Sciatic nerve (tissue), 2 donors: ENCODE measurements around the gene SPA17. TPM values are rescaled to one million over a fixed set of nuclear protein-coding genes. Genes with fewer than 3 reads are reported as not detected.
A peak's percentile ranks its signal among the peaks of the same experiment; 100 is the strongest.

Source experiments
- ATAC-seq: fragments of 200-7000 bp; cut with Tn5 transposase; one replicate; pipeline ENCODE4 v1.9.1; 2020; ENCODE audit warnings: mild to moderate bottlenecking, moderate library complexity
- DNase-seq: peaks from one replicate; pipeline ENCODE4 v3.0.0-alpha.2; 2020; ENCODE audit warnings: low spot score
- intact Hi-C: fragments of 100-400 bp; cut with DNase I; formaldehyde crosslinking; loops from one replicate; pipeline ENCODE4 v1.14.2; 2022
- total RNA-seq: library from RNA; stranded (reverse); fragmentation: NEBNext Ultra II Directional; extraction: Animal tissue kit (Norgen Biotek cat#: 25700); gene quantifications from one replicate; pipeline ENCODE4 v1.2.1, GENCODE V29; 2021
- donor health status: DM: no; HTN: no; CAD: no.
- donor health status: DM: no; HTN: no; CAD: no.

Gene SPA17
- total RNA-seq, 1 donor from 2014 or later = 2.5 TPM

- ATAC-seq (no peak), DNase-seq (no peak)
- intact Hi-C loops = no loop called here
Measured at GRCh38 chr11:124658501-124658900, 15.2 kb upstream of the SPA17 start.

- intact Hi-C loops = no loop called here
- ATAC-seq (no peak), DNase-seq (no peak)
Measured at GRCh38 chr11:124658986-124659385, 14.7 kb upstream of the SPA17 start.

DNA sequence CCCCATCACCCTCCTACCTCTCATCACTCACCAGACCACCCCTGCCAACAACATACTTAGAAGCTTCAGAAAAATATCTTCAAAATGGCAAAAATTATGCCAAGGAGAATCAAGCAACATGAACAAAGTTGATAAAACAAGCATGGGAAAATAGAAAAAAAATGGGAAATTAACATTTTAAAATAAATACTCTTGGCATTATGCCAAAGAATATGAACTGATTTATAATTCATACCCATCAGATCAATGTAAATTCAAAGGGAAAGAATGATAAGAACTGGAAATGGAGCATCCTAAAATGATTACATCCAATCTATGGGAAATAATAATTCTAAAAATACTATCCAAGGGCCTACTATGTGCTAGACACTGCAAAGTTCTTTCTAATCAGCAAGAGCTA is 12.2 kb upstream of the SPA17 start:
- ATAC-seq = no peak
- DNase-seq = no peak
- intact Hi-C loops = loop anchor here (10.0 kb wide), 2 partner anchors 103 to 173 kb away; partner anchors contain the start of gene ESAM

DNA sequence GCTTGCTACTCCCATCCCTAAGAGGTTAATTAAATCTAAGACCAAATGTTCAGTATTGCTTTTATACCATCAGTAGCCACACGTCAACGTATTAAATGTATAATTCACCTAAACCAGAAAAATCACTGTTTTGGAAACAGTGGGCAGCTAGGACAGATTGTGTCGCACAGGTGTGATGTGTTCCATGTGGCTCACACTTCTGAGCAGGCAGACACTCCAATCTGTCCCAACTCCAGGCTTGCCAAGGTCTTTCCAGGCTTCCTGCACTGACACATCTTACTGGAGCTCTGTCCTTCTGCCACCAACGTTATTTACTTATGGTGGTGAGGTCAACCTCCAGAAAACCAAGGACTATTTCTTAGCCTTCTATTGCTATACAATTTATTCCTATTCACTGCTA is 11.6 kb upstream of the SPA17 start:
- no peak for ATAC-seq
- intact Hi-C loops = loop anchor here (10.0 kb wide), 2 partner anchors 103 to 173 kb away; partner anchors contain the start of gene ESAM
- no peak for DNase-seq

GRCh38 chr11:124663861-124664260 is 9.8 kb upstream of the SPA17 start:
- intact Hi-C loops = loop anchor here (10.0 kb wide), 2 partner anchors 101 to 171 kb away; partner anchors contain the start of gene ESAM
- DNase-seq = no peak
- no peak for ATAC-seq

GRCh38 chr11:124667601-124668000 is 6.1 kb upstream of the SPA17 start:
- intact Hi-C loops = loop anchor here (10.0 kb wide), 2 partner anchors 97 to 167 kb away; partner anchors contain the start of gene ESAM
- ATAC-seq (no peak), DNase-seq (no peak)

- ATAC-seq (no peak), DNase-seq (no peak)
- intact Hi-C loops = loop anchor here (10.0 kb wide), 2 partner anchors 96 to 166 kb away; partner anchors contain the start of gene ESAM
Measured at GRCh38 chr11:124669193-124669592, 4.5 kb upstream of the SPA17 start.

DNA sequence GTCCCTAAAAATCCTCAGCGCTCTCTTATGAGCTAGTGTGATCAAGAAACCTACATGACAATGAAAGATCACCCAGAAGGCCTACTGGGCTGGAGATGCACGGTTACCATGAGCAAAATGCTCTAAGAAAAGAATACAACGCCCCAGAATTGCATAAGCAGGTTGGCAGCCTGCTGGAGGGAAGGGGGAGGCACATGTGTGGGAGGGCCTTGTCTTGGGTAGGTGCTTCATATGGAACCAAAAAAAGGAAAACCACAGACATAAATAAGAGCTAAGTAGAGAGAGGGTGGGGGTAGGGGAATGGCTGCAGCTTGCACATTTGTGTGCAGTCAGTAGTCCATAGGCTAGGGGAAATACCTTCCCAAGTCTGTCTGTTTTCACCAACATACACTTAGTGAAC is 3.0 kb upstream of the SPA17 start:
- intact Hi-C loops = loop anchor here (10.0 kb wide), 2 partner anchors 74 to 194 kb away; partner anchors contain the start of gene ROBO3
- no peak for ATAC-seq
- DNase-seq = no peak

GRCh38 chr11:124672536-124673215 is 1.0 kb upstream of the SPA17 start:
- ATAC-seq = no peak
- intact Hi-C loops = loop anchor here (10.0 kb wide), 2 partner anchors 72 to 192 kb away; partner anchors contain the start of gene ROBO3

DNA sequence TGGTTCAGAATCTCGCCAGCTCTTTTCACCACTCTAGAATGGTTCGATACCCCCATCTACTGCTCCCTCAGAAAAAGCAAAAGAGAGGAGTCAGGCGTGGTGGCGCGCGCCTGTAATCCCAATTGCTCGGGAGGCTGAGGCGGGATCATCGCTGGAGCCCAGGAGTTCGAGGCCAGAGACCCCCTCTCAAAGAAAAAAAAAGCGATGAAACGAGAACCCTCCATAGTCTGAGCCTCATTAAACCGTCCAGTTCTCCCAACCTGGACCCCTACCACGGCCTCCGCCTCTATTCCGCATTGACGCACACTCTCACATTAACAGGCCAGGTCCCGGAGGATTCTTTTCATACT is 439 bp downstream of the SPA17 start:
- no peak for ATAC-seq
- DNase-seq = no peak
- intact Hi-C loops = loop anchor here (10.0 kb wide), 2 partner anchors 71 to 191 kb away; partner anchors contain the start of gene ROBO3

More at GRCh38 chr11:124672536-124673215, 1.0 kb upstream of the SPA17 start:
- DNase-seq = no peak

DNA sequence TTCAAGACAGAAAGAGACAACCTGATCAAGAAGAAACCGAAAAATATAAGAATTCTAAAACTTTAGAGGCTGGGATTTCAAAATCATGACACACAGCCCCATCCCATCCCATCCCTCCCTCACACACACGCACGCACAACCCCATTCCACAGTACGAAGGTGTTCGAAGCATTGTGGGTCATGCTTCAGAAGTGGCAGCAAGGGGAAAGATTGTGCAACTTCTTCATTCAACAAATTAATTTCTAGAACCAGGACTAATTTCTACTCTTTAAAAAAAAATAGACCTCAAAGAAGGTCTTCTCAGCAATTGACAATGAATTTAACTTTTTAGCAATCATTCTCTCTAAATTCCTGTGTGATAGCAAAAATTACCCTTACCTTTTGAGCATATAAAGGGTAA is 867 bp downstream of the SPA17 start:
- ATAC-seq (no peak), DNase-seq (no peak)
- intact Hi-C loops = loop anchor here (10.0 kb wide), 2 partner anchors 70 to 190 kb away; partner anchors contain the start of gene ROBO3

DNA sequence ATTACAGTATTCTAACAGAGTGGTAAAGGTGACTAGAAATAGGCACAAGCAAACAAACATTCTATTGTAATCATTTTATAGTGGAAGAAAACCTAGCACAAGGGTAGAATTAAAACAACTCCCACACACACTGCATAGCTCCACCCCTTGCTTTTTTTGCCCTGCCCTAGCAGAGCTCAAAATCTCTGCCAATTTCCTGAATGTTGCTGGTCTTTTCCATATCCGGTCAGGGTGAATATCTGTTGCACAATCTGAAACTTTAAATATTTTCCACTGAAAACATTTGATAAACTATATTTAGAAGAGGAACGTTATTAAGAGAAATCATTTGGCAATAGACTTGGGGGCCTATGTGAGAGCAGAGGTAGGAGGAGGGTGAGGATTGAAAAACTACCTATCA is 2.7 kb downstream of the SPA17 start:
- intact Hi-C loops = loop anchor here (10.0 kb wide), 2 partner anchors 68 to 188 kb away; partner anchors contain the start of gene ROBO3
- ATAC-seq (peak; percentile 38), DNase-seq (no peak)

GRCh38 chr11:124678416-124678815 is 4.7 kb downstream of the SPA17 start:
- no peak for DNase-seq
- intact Hi-C loops = loop anchor here (10.0 kb wide), 2 partner anchors 66 to 186 kb away; partner anchors contain the start of gene ROBO3
- no peak for ATAC-seq

DNA sequence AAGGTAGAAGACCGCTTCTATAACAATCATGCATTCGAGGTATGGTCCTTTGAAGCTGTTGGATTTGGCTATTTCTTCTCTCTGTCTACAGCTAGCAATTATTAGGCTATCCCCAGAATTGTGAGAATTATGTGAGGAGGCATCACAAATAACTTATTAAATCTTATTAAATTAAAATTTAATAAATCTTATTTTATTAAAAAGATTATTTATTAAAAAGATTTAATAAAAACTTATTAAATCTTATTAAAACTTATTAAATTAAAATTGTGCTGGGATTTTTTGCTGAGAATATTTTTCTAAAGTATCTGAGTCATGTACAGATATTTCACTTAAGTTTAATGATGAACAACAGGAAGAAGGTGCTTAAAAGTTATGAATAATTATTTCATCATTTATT is 7.7 kb downstream of the SPA17 start:
- no peak for DNase-seq
- intact Hi-C loops = no loop called here
- ATAC-seq = no peak

DNA sequence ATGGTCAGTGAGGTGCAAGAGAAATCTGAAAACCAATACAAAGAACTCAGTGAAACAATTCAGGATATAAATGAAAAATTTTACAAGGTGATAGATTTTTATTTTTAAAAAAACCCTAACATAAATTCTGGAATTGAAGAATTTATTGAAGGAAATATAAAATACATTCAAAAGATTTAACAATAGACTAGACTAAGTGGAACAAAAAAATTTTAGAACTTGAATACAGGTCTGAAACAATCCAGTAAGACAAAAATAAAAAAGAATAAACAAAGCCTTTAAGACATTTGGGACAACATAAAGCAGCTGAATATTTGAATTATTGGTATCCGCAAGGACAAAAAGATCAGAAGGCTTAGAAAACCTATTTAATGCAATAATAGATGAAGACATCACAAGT is 8.7 kb downstream of the SPA17 start:
- ATAC-seq (no peak), DNase-seq (no peak)
- intact Hi-C loops = no loop called here

GRCh38 chr11:124693142-124693541 is 19.4 kb downstream of the SPA17 start:
- intact Hi-C loops = no loop called here
- ATAC-seq (no peak), DNase-seq (no peak)

DNA sequence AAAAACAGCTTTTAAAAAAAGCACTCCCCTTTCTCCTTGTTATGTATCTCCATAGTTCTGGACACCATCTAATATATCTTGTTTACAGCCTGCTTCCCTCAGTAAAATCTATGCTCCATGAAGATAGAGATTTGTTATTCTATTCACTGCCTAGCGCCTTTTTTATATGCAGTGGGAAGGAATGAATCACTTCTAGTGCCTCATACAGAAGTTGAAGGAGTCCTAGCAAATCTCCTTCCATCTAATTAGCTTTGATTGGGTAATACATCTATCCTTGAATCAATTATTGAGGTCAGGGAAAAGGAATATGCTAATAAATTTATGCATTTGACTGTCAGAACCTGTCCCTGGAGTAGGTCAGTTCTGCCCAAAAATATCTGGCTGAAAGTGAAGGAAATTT is 25.8 kb downstream of the SPA17 start:
- intact Hi-C loops = no loop called here
- ATAC-seq = no peak

DNA sequence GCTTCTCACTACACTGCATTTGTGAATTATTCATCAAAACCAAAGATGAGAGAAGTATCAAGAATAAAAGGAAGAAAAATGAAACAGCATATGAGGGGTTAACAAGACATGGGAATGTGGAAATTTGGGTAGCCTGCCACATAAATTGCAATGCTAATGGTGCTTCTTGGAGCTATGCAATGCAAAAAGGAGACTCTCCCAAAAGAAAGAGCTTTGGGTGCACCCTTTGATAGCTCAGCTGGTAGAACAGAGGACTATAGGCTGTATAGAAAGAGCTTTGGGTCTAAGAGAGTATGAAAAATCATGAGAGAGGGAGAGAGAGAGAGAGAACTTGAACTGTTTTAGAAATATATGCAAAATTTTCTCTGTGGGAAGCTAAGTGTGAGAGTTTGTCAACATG is 26.3 kb downstream of the SPA17 start:
- ATAC-seq (no peak), DNase-seq (no peak)
- intact Hi-C loops = no loop called here

More for the DNA sequence above, 25.8 kb downstream of the SPA17 start:
- DNase-seq = no peak

DNA sequence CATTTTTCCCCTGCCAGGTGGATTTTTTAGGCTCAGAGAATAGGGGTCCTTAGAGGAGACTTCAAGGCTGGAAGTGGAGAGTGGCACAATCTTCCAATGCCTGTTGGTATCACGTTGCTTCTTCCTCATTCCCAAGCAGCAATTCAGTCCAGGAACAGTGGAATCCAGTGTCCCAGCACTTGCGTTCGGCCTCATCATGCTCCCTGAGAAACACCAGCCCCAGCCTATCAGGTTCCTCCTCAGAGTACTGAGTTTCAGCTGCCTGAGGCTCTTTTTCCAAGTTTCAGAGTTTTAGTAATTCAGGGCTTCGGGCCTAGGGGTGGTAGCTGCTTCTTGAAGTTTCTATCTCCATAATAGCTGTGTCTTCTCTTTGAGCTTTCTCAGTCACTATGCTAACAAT is 34.1 kb downstream of the SPA17 start:
- no peak for ATAC-seq
- no peak for DNase-seq
- intact Hi-C loops = no loop called here

GRCh38 chr11:124712392-124712791 is 38.7 kb downstream of the SPA17 start:
- DNase-seq (no peak), ATAC-seq (no peak)
- intact Hi-C loops = no loop called here

- no peak for DNase-seq
- intact Hi-C loops = no loop called here
- ATAC-seq = no peak
Measured at GRCh38 chr11:124716591-124716990, 42.9 kb downstream of the SPA17 start.
